Type B pancreatic cell (in vitro differentiated cells): Measurements from ENCODE around the gene TJAP1. TPM values are rescaled to one million over a fixed set of nuclear protein-coding genes. Genes with fewer than 3 reads are reported as not detected.

Experiments used
- DNase-seq: peaks from one replicate; pipeline ENCODE4 v3.0.0; 2021; ENCODE audit warnings: mixed read lengths; ENCODE audit not compliant: unreplicated experiment; ENCODE audit errors: extremely low spot score
- H3K27ac Mint-ChIP-seq: 2 replicates; pipeline ENCODE4 v1.8.0; 2021; ENCODE audit warnings: mild to moderate bottlenecking, mixed read lengths
- H3K27me3 Mint-ChIP-seq: 2 replicates; pipeline ENCODE4 v1.8.0; 2021; ENCODE audit warnings: mixed read lengths
- H3K36me3 Mint-ChIP-seq: 2 replicates; pipeline ENCODE4 v1.8.0; 2021; ENCODE audit warnings: mixed read lengths
- H3K4me1 Mint-ChIP-seq: one replicate; pipeline ENCODE4 v1.8.0; 2021; ENCODE audit warnings: mixed read lengths; ENCODE audit not compliant: unreplicated experiment
- H3K4me3 Mint-ChIP-seq: 2 replicates; pipeline ENCODE4 v1.8.0; 2021; ENCODE audit warnings: mild to moderate bottlenecking, mixed read lengths
- H3K9me3 Mint-ChIP-seq: 2 replicates; pipeline ENCODE4 v1.8.0; 2021; ENCODE audit warnings: mixed read lengths
- CTCF ChIP-seq: fragments of 200-600 bp; sonication (generic); conservative IDR thresholded peaks from 2 replicates; pipeline ENCODE4 v1.5.0; 2021; ENCODE audit warnings: antibody characterized with exemption, mild to moderate bottlenecking
- total RNA-seq: library from RNA; stranded (reverse); gene quantifications from 2 replicates; pipeline ENCODE4 v1.2.1, GENCODE V29; 2021; ENCODE audit warnings: low replicate concordance

Gene TJAP1
- total RNA-seq, 1 donor from 2014 or later, result 44.5 TPM

GRCh38 chr6:43488667-43489276 lies 11.4 kb downstream of the TJAP1 start:
- no peak overlapping the region for H3K27ac Mint-ChIP-seq
- H3K27me3 Mint-ChIP-seq, result no peaks in the 10 kb centered on the region
- H3K36me3 Mint-ChIP-seq, result no peaks in the 10 kb centered on the region
- H3K4me1 Mint-ChIP-seq, result peaks cover 24% of the 10 kb centered on the region
- DNase-seq, result no peak
- no peak overlapping the region for H3K4me3 Mint-ChIP-seq
- TF ChIP-seq CTCF, result no peak
- no peaks in the 10 kb centered on the region for H3K9me3 Mint-ChIP-seq

DNA sequence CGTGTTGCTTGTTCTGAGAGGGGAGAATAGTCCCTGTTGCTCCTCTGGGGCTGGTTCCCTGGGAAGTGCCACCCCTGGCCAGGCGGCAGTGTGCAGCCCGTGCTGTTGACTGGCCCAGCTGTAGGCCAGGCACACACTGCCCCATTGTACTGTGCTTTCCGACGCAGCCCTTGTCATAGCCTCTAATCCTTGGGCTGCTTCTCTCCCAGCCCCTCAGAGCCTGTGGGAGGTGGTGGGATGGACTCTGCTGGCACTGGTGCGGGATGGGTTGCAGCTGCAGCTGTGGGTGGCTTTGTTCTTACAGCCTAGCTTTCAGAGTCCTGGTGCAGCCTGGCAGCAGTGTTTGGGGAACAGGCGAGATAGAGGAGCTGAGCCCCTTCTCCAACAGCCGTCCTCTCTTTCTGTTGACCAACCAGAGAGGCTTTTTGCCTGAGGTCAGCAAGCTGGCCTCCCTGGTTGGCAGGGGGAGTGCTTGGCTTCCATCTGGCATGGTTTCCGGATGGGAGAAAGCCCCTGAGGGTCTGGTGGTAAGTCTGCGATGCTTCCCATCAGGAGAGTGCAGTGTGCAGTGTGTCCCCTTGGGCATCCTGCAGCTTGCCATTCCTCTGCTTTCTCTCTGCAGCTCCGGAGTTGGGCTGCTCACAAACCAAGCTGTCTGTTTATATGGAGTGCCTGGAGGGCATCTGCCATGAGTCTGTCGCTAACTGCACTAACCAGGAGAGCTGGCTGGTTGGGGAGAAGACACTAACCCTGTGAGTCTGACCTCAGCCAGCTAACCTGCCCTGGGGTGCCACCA lies 12.1 kb downstream of the TJAP1 start:
- Mint-ChIP-seq H3K36me3 (no peaks in the 10 kb centered on the region), H3K27me3 (no peaks in the 10 kb centered on the region), H3K27ac (no peak overlapping the region), H3K9me3 (no peaks in the 10 kb centered on the region), H3K4me3 (no peak overlapping the region), H3K4me1 (peaks cover 29% of the 10 kb centered on the region)
- DNase-seq, result no peak
- TF ChIP-seq CTCF, result no peak

GRCh38 chr6:43490523-43490939 lies 13.2 kb downstream of the TJAP1 start:
- no peak overlapping the region for H3K27ac Mint-ChIP-seq
- TF ChIP-seq CTCF, result no peak
- peaks cover 34% of the 10 kb centered on the region for H3K4me1 Mint-ChIP-seq
- no peaks in the 10 kb centered on the region for H3K36me3 Mint-ChIP-seq
- H3K27me3 Mint-ChIP-seq, result no peaks in the 10 kb centered on the region
- DNase-seq, result no peak
- H3K4me3 Mint-ChIP-seq, result no peak overlapping the region
- no peaks in the 10 kb centered on the region for H3K9me3 Mint-ChIP-seq

DNA sequence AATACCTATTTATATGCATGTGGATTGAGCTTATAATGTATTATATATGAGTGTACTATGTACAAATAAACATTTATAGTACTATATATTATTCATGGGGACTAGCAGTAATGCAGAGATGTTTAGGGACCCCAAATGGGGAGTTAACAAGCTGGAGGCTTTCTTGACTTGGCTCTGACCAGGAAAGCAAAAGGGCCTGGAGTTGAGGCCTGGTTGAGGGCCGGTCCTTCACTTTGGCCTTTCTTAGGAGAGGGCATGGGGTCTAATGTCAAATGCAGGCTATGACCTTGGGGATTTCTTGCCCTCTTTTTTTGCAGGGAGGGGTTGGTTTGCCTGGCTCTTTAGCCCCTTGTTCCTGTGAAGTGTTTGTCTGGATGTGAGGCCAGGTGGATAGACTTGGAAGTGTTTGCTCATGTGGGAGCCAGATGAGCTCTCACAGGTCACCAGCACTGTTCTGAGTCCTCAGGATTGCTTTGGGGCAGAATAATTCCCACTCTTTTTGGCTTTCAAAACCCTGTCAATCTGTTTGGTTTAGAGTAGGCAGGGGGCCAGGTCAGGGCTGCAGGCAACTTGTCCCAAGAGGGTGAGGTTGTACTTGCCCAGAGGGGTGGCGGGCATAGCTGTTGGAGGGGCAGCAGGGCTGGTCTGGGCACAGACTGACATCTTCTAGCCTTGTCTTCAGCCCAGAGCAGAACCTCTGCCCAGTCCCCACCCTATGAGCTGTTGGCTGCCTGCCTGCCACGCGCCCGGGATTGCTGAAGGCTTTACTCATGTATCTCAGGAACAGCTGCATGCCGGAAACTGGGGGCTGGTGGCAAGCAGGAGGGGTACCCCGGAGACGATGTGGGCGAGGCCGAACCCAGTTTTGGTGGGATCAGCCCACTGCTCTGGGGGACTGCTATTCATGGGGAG lies 14.6 kb downstream of the TJAP1 start:
- no peak for DNase-seq
- H3K27ac Mint-ChIP-seq, result no peak overlapping the region
- no peak for TF ChIP-seq CTCF
- H3K36me3 Mint-ChIP-seq, result no peaks in the 10 kb centered on the region
- H3K4me3 Mint-ChIP-seq, result no peak overlapping the region
- peaks cover 37% of the 10 kb centered on the region for H3K4me1 Mint-ChIP-seq
- no peaks in the 10 kb centered on the region for H3K9me3 Mint-ChIP-seq
- no peaks in the 10 kb centered on the region for H3K27me3 Mint-ChIP-seq

DNA sequence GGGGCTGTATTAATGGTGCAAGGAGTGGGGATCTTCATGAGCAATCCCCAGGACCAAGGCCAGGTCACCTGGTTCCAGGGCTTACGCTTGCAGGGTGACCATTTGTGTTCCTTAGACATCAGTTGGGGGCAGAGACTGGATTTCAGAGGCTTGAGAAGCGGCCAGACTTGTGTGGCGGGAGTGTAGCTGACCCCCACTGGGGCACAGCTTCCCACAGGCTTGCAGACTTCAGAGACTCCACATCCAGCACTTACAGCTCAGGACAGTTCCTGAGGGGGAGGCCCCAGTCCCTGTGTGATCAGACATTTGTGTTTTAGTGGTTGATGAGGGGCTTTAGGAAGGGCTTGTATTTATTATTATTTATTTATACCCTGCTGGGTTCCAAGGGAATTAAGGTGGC lies 15.3 kb downstream of the TJAP1 start:
- no peak for DNase-seq
- Mint-ChIP-seq H3K27me3 (no peaks in the 10 kb centered on the region), H3K36me3 (no peaks in the 10 kb centered on the region), H3K4me3 (no peak overlapping the region), H3K4me1 (peaks cover 37% of the 10 kb centered on the region), H3K27ac (no peak overlapping the region), H3K9me3 (no peaks in the 10 kb centered on the region)
- no peak for TF ChIP-seq CTCF
